Endodermal cell (in vitro differentiated cells): ENCODE measurements around the gene PDLIM4. TPM values are rescaled to one million over a fixed set of nuclear protein-coding genes. Genes with fewer than 3 reads are reported as not detected.

ENCODE experiments used
- DNase-seq: peaks from one replicate; pipeline ENCODE4 v3.0.0-alpha.2; 2017
- H3K27ac ChIP-seq: 2 replicates; pipeline ENCODE4 v1.5.1; 2013; ENCODE audit warnings: mild to moderate bottlenecking, low read depth, low read length, moderate library complexity
- H3K27me3 ChIP-seq: 2 replicates; pipeline ENCODE4 v1.6.1; 2013; ENCODE audit warnings: mild to moderate bottlenecking, low read length, moderate library complexity; ENCODE audit not compliant: insufficient read depth, control insufficient read depth, poor library complexity, severe bottlenecking
- H3K36me3 ChIP-seq: 2 replicates; pipeline ENCODE4 v1.7.0; 2013; ENCODE audit warnings: mild to moderate bottlenecking, low read length, moderate library complexity; ENCODE audit not compliant: control insufficient read depth, insufficient read depth
- H3K4me1 ChIP-seq: one replicate; pipeline ENCODE4 v1.7.0; 2013; ENCODE audit warnings: low read length; ENCODE audit not compliant: control insufficient read depth, insufficient read depth
- H3K4me3 ChIP-seq: 2 replicates; pipeline ENCODE4 v1.5.1; 2013; ENCODE audit warnings: mild to moderate bottlenecking, low read length, moderate library complexity
- H3K9ac ChIP-seq: 2 replicates; pipeline ENCODE4 v1.6.1; 2013; ENCODE audit warnings: mild to moderate bottlenecking, low read length, moderate library complexity; ENCODE audit not compliant: poor library complexity, severe bottlenecking; ENCODE audit errors: extremely low read depth
- H3K9me3 ChIP-seq: 2 replicates; pipeline ENCODE4 v1.6.1; 2013; ENCODE audit warnings: mild to moderate bottlenecking, low read length, moderate library complexity; ENCODE audit not compliant: control insufficient read depth
- H3K27ac Mint-ChIP-seq: 2 replicates; pipeline ENCODE4 v1.8.0; 2020; ENCODE audit warnings: mixed read lengths
- H3K27me3 Mint-ChIP-seq: 2 replicates; pipeline ENCODE4 v1.8.0; 2021; ENCODE audit warnings: mild to moderate bottlenecking, mixed read lengths; ENCODE audit not compliant: insufficient read depth
- H3K36me3 Mint-ChIP-seq: 2 replicates; pipeline ENCODE4 v1.8.0; 2020; ENCODE audit warnings: low read depth, mixed read lengths
- H3K4me1 Mint-ChIP-seq: 2 replicates; pipeline ENCODE4 v1.8.0; 2020; ENCODE audit warnings: mixed read lengths
- H3K4me3 Mint-ChIP-seq: 2 replicates; pipeline ENCODE4 v1.8.0; 2020; ENCODE audit warnings: mild to moderate bottlenecking, moderate library complexity, mixed read lengths
- H3K9me3 Mint-ChIP-seq: 2 replicates; pipeline ENCODE4 v1.8.0; 2020; ENCODE audit warnings: mild to moderate bottlenecking, mixed read lengths
- WGBS, 2 experiments: methylation state at CpG; one replicate each; pipeline versions ENCODE4 v1.1.5 to v1.1.7; 2013; ENCODE audit warnings: missing lambda C conversion rate in 2 of 2, mixed read lengths in 1 of 2; ENCODE audit not compliant: insufficient coverage in 1 of 2, insufficient read length in 1 of 2; 5-methylcytosine and 5-hydroxymethylcytosine counted together
- total RNA-seq, 2 donors: library from RNA; stranded (reverse); fragmentation: NEBNext Ultra II Directional in 1 of 2; extraction: Animal tissue kit (Norgen Biotek cat#: 25700) in 1 of 2; gene quantifications; 2 replicates in 1 of 2; 3 replicates in 1 of 2; pipeline ENCODE4 v1.2.1, GENCODE V29; 2021
- TF ChIP-seq, protein P1 (sequence below): fragments of 200-600 bp; sonication (generic); conservative IDR thresholded peaks from 2 replicates; pipeline ENCODE4 v1.5.0; 2021; ENCODE audit warnings: antibody characterized with exemption, mild to moderate bottlenecking

PDLIM4 gene
- total RNA-seq, 2 donors from 2014 or later: 9.0 to 11.2 TPM

DNA sequence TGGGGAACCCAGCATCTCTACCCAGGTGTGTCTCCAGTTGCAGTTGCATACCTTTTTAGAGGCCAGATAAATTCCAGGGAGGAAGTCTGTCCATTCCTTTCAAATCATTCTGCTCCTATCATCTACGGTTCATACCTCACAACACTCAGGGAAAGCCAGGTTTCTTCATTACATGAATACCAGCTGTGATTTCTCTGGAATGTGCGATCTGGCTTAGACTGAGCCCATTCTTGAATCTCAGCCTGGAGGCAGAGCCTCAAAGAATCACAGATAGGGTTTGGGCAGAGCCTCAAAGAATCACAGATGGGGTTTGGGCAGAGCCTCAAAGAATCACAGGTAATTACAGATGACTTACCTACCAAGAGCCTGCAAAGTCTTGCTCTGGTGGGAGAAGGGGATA lies 37.0 kb upstream of the PDLIM4 start:
- Mint-ChIP-seq H3K4me1 (peaks cover 4% of the 10 kb centered on the region), H3K9me3 (no peaks in the 10 kb centered on the region), H3K36me3 (no peaks in the 10 kb centered on the region), H3K4me3 (no peak overlapping the region), H3K27ac (no peak overlapping the region), H3K27me3 (peaks cover 17% of the 10 kb centered on the region)
- DNase-seq: no peak
- Histone ChIP-seq H3K36me3 (no peaks in the 10 kb centered on the region), H3K4me3 (no peak overlapping the region), H3K27me3 (peaks cover 47% of the 10 kb centered on the region), H3K4me1 (no peaks in the 10 kb centered on the region), H3K9ac (no peak overlapping the region), H3K9me3 (no peaks in the 10 kb centered on the region), H3K27ac (no peak overlapping the region)
- TF ChIP-seq, protein P1, sequence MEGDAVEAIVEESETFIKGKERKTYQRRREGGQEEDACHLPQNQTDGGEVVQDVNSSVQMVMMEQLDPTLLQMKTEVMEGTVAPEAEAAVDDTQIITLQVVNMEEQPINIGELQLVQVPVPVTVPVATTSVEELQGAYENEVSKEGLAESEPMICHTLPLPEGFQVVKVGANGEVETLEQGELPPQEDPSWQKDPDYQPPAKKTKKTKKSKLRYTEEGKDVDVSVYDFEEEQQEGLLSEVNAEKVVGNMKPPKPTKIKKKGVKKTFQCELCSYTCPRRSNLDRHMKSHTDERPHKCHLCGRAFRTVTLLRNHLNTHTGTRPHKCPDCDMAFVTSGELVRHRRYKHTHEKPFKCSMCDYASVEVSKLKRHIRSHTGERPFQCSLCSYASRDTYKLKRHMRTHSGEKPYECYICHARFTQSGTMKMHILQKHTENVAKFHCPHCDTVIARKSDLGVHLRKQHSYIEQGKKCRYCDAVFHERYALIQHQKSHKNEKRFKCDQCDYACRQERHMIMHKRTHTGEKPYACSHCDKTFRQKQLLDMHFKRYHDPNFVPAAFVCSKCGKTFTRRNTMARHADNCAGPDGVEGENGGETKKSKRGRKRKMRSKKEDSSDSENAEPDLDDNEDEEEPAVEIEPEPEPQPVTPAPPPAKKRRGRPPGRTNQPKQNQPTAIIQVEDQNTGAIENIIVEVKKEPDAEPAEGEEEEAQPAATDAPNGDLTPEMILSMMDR: no peak
- WGBS, 2 experiments: 91 to 94% methylated on average over 2 of the region's 2 CpGs

DNA sequence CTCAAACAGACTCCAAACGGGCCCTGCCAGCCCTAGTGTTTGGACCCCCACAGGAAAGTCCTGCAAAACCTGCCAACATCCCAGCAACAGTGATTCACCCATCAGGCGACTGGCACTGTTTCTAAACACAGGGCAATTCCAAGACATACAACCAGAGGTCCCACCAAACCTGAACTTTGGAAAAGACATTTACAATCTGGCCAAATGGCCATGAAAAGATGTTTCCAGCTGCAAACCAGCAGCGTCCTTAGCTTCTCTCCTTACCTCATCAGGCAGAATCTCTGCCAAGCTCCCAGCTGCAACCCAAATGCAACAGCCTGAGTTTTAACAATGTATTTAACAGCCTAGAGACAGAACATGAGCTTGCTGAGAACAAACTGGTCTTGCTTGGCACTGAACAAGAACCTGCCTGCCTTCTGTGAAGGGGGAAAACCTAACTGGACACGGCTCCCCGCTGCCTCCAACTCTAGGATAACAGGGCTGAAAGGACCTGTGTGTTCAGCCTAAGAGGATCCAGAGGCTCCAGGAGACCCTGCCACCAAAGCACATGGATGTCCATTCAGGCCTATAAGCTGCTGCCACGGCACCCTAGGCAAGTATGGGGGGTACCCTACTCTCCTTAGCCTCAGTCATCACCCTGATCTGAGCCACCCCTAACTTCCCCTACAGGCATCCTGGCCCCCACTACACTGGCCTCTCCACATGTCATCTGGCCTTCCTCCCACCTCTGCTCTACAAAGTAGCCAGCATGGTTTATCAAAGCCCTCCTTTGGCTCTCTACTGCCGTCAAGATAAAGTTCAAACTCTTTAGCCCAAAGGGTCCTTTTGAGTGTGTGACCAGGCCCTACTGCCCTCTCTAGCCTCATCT lies 35.5 kb upstream of the PDLIM4 start:
- DNase-seq: no peak
- H3K9me3 Mint-ChIP-seq: no peaks in the 10 kb centered on the region
- Histone ChIP-seq H3K27me3 (peaks cover 63% of the 10 kb centered on the region), H3K36me3 (no peaks in the 10 kb centered on the region), H3K9ac (no peak overlapping the region), H3K9me3 (no peaks in the 10 kb centered on the region), H3K4me3 (no peak overlapping the region), H3K4me1 (no peaks in the 10 kb centered on the region), H3K27ac (no peak overlapping the region)
- peaks cover 32% of the 10 kb centered on the region for H3K27me3 Mint-ChIP-seq
- H3K36me3 Mint-ChIP-seq: no peaks in the 10 kb centered on the region
- no peak overlapping the region for H3K4me3 Mint-ChIP-seq
- TF ChIP-seq, protein P1: no peak
- 88 to 95% methylated on average over 5 to 7 of the region's 7 CpGs for WGBS, 2 experiments
- peaks cover 7% of the 10 kb centered on the region for H3K4me1 Mint-ChIP-seq
- H3K27ac Mint-ChIP-seq: no peak overlapping the region

DNA sequence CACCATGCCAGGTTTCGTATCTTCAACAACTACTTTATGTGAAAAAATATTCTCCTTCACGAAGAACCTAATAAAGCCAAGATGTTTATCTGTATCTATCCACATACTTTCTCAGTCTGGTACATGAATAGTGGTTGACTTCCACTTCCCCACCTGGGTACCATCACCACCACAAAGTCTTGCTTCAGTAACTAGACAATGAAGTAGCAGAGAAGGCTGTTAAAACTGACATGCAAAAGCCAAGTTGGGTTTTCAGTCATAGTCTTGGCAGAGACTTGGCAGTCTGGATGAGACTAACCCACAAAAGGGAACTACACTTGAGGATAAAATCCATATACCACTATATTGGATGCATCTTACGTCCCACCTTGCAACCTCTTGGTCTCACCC lies 34.9 kb upstream of the PDLIM4 start:
- no peak overlapping the region for H3K4me3 Mint-ChIP-seq
- no peaks in the 10 kb centered on the region for H3K36me3 Mint-ChIP-seq
- H3K9ac ChIP-seq: no peak overlapping the region
- H3K4me3 ChIP-seq: no peak overlapping the region
- no peaks in the 10 kb centered on the region for H3K9me3 Mint-ChIP-seq
- H3K4me1 ChIP-seq: no peaks in the 10 kb centered on the region
- no peak overlapping the region for H3K27ac Mint-ChIP-seq
- peaks cover 65% of the 10 kb centered on the region for H3K27me3 ChIP-seq
- peaks cover 8% of the 10 kb centered on the region for H3K4me1 Mint-ChIP-seq
- TF ChIP-seq, protein P1: no peak
- H3K36me3 ChIP-seq: no peaks in the 10 kb centered on the region
- no peak overlapping the region for H3K27ac ChIP-seq
- no peak for DNase-seq
- 89 to 100% methylated on average over 3 of the region's 3 CpGs for WGBS, 2 experiments
- H3K27me3 Mint-ChIP-seq: peaks cover 33% of the 10 kb centered on the region
- no peaks in the 10 kb centered on the region for H3K9me3 ChIP-seq
